HepG2 (cell line): ENCODE results near the gene SLAIN2. TPM values are rescaled to one million over a fixed set of nuclear protein-coding genes. Genes with fewer than 3 reads are reported as not detected.
A peak's percentile ranks its signal among the peaks of the same experiment; 100 is the strongest.

Experiments used
- ARNT ChIP-seq: fragments of 450-650 bp; IDR thresholded peaks from 2 replicates; pipeline ENCODE4 v1.6.1; 2017
- ASH2L ChIP-seq: fragments of 300-600, 200-600 bp; sonication (generic); IDR thresholded peaks from 2 replicates; pipeline ENCODE4 v1.7.0; 2017; ENCODE audit warnings: low read depth, mild to moderate bottlenecking, moderate library complexity, mixed read lengths, low read length; ENCODE audit not compliant: insufficient read length
- CTCF ChIP-seq: sonication (generic); formaldehyde crosslinking; IDR thresholded peaks from 2 replicates; pipeline ENCODE4 v1.5.0; 2020; ENCODE audit warnings: mild to moderate bottlenecking, missing genetic modification reagents, moderate library complexity
- EHMT2 ChIP-seq: fragments of 200-600 bp; sonication (generic); IDR thresholded peaks from 2 replicates; pipeline ENCODE4 v1.7.0; 2017; ENCODE audit warnings: antibody characterized with exemption, low read depth, low read length, borderline replicate concordance
- MED13 ChIP-seq: sonication (generic); formaldehyde crosslinking; IDR thresholded peaks from 2 replicates; pipeline ENCODE4 v1.5.0; 2020; ENCODE audit warnings: missing genetic modification reagents
- MEIS2 ChIP-seq: sonication (generic); formaldehyde crosslinking; IDR thresholded peaks from 2 replicates; pipeline ENCODE4 v1.9.0; 2021; ENCODE audit warnings: mild to moderate bottlenecking, missing genetic modification reagents
- MNT ChIP-seq: fragments of 450-650 bp; IDR thresholded peaks from 2 replicates; pipeline ENCODE4 v1.6.1; 2016
- MTA1 ChIP-seq: sonication (generic); formaldehyde crosslinking; IDR thresholded peaks from 2 replicates; pipeline ENCODE4 v1.4.0; 2020; ENCODE audit warnings: missing genetic modification reagents, mild to moderate bottlenecking, borderline replicate concordance
- PRDM10 ChIP-seq: sonication (generic); formaldehyde crosslinking; IDR thresholded peaks from 2 replicates; pipeline ENCODE4 v1.4.0; 2020; ENCODE audit warnings: low read depth, missing genetic modification reagents
- SMAD3 ChIP-seq: sonication (generic); formaldehyde crosslinking; IDR thresholded peaks from 2 replicates; pipeline ENCODE4 v1.4.0; 2020; ENCODE audit warnings: missing genetic modification reagents
- ZBED4 ChIP-seq: sonication (generic); formaldehyde crosslinking; IDR thresholded peaks from 2 replicates; pipeline ENCODE4 v1.4.0; 2020; ENCODE audit warnings: missing genetic modification reagents, borderline replicate concordance
- ZBTB14 ChIP-seq: sonication (generic); formaldehyde crosslinking; IDR thresholded peaks from 2 replicates; pipeline ENCODE4 v1.4.0; 2020; ENCODE audit warnings: missing genetic modification reagents
- ZBTB20 ChIP-seq: sonication (generic); formaldehyde crosslinking; IDR thresholded peaks from 2 replicates; pipeline ENCODE4 v1.8.1; 2023; ENCODE audit warnings: missing genetic modification reagents, low read depth, mild to moderate bottlenecking, borderline replicate concordance
- ZBTB7B ChIP-seq: sonication (generic); formaldehyde crosslinking; IDR thresholded peaks from 2 replicates; pipeline ENCODE4 v1.4.0; 2020; ENCODE audit warnings: missing genetic modification reagents
- ZEB1 ChIP-seq: IDR thresholded peaks from 2 replicates; pipeline ENCODE4 v1.6.1; 2012; ENCODE audit warnings: mild to moderate bottlenecking, low read depth, inconsistent platforms; ENCODE audit not compliant: insufficient replicate concordance
- ZNF678 ChIP-seq: sonication (generic); formaldehyde crosslinking; IDR thresholded peaks from 2 replicates; pipeline ENCODE4 v1.4.0; 2020; ENCODE audit warnings: mild to moderate bottlenecking, missing genetic modification reagents
- polyA plus RNA-seq, 8 experiments: library from polyadenylated mRNA; depleted of rRNA in 3 of 8; stranded (reverse) in 7 of 8; unstranded in 1 of 8; fragments of >200 nt; fragmentation: Illumina TruSeq in 4 of 8; extraction: Trizol in 4 of 8; gene quantifications; 2 replicates each; pipeline versions ENCODE4 v1.2.1 to v1.2.3, GENCODE V29; 2011 to 2016; ENCODE audit warnings: low read depth in 4 of 8, missing spikeins in 1 of 8, mixed read lengths in 1 of 8; ENCODE audit not compliant: insufficient read depth in 1 of 8
- total RNA-seq, 5 experiments: library from RNA; depleted of rRNA; stranded (reverse); fragments of >200 nt; fragmentation: Illumina TruSeq; extraction: Trizol; gene quantifications; 2 replicates each; pipeline ENCODE4 v1.2.3, GENCODE V29; 2016; ENCODE audit warnings: low read depth in 1 of 5

The SLAIN2 gene
- total and polyA plus RNA-seq, 2 of the 13 experiments (the other 11 are each of a cell fraction or from before 2014, with no cell fraction given): 20.7 to 22.5 TPM

- TF ChIP-seq CTCF (CRISPR knock-in tag) (0 out of 2 replicates have a peak, but pooled peaks have one; percentile 5), MED13 (CRISPR knock-in tag) (no peak), ASH2L (no peak), SMAD3 (CRISPR knock-in tag) (no peak), MTA1 (CRISPR knock-in tag) (peak; percentile 65; the same call in 1 of the 2 replicates), ZBED4 (CRISPR knock-in tag) (peak; percentile 85; the same call in 1 of the 2 replicates), MEIS2 (CRISPR knock-in tag) (no peak; the same call in 1 of the 2 replicates), ZBTB7B (CRISPR knock-in tag) (peak; percentile 53), MNT (no peak), PRDM10 (peak; percentile 78; the same call in 1 of the 2 replicates), ZBTB14 (CRISPR knock-in tag) (no peak), ZBTB20 (CRISPR knock-in tag) (no peak), ARNT (no peak), EHMT2 (no peak), ZEB1 (no peak), ZNF678 (CRISPR knock-in tag) (no peak)
These were observed at the start of gene SLAIN2 (continued) for GRCh38 chr4:48340965-48341775.
